ENCODE data around the gene CRYM.
"Not testable (repeated sequence)": the region's sequence is repeated elsewhere in the genome, so short reads cannot be mapped to it uniquely, and the experiment has no call there.

The CRYM gene

DNA sequence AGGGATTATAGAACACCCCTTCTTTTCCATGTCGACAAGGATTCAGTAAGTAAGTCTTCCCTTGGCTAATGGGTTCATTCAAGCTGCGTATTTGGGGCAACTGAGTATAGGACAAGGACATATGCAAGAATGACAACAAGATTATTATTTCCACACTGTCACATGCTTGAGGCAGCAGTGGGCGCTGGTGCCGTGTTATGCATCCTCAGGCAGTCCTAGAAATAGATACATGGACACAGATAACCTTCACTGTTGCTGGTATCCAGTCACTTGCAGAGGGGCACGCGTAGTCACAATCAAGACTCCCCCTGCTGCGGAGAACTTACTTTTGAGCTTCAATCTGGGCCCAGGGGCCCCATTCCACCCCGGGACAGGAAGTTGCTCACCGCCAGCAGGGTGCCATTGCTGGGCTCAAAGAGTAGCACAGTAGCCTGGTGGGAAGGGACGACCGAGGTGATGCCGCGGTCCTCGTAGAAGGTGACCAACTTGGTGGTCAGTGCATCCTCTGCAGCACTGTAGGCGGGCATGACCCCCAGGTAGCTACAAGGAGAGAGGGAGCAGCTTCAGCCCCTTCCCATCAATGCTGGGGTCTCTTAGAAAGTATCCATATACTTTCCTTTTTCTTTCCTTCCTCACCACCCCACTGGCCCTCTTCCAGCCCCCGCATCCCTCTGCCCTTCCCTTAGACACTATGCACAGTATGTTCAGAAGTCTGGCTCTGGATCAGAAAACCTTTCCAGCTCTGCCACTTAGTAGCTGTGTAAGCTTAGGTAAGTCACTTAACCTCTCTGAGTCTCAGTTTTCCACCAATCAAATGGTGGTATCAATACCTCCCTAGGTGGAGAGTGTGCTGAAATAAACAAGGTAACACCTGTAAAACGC is 804 bp downstream of the CRYM start:
- DNase-seq (ENCODE audit: low read depth) = no peak

DNA sequence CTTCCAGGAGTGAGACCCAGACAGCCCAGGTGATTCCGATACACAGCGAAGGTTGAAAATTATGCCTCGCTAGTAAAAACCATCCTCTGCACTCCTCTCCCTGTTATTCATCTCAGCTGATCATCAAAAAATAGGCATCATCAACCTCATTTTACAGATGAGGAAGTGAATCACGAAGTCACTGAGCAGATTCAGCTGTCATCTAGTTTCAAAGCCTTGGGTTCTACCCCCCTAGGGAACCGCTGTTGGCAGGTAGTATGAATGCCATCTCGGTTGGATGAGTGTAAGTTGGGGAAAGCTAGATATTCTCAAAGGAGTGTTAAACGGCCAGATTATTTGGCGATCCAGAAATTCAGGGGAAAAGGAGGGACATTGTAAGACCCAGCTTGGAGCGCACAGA is 2.0 kb downstream of the CRYM start:
- DNase-seq (ENCODE audit: low read depth) = no peak

DNA sequence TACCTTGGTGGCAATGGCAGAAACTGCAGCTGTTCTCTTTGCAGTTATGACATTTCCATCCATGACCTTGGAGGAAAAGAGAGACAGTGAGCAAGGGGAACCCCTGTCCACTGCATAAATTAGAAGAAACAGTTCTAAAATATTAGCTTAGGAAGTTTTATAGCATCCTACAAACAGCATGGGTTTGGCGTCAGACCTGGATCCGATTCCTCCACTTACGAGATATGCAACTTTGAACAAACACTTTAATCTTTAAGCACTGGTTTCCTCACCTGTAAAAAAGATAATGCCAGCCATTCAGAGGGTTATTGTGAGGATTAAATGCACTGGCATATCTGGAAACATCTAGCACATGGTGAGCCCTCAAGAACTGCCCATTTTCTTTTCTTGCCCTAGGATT is 2.6 kb downstream of the CRYM start:
- no peak for DNase-seq (ENCODE audit: low read depth)

DNA sequence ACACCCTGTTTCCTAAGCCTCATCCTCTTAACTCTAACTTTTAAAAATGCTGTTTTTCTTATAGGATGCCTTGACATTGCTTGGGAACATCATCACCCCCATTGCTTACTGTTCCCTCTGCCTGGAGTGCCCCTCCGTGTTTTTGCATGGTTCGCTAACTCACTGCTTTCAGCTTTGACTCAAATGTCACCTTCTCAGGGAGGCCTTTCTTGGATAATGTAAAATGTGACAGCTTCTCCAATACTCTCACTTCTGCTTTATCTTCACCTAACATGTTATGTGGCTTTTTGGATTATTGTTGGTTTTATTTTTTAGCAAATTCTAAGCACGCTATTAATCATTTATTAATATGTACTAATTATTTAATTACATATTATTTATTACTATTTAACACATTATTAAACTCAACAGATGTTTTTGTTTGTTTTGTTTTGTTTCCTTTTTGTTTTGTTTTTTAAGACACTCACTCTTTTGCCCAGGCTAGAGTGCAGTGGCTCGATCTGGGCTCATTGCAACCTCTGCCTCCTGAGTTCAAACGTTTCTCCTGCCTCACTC is 3.8 kb downstream of the CRYM start:
- DNase-seq (ENCODE audit: low read depth) = no peak

DNA sequence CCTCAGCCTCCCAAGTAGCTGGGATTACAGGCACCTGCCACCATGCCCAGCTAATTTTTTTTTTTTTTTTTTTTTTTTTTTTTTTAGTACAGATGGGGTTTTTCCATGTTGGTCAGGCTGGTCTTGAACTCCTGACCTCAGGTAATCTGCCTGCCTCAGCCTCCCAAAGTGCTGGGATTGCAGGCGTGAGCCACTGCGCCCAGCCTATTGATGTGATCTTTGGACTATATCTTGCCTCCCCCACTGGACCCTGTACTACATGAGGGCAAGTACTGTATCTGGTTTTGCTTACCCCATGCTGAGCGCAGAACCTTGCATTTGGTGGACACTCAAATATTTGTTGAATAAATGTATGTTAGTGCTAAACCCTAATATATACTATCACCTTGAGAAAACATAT is 5.3 kb downstream of the CRYM start:
- DNase-seq (ENCODE audit: low read depth) = not testable (repeated sequence)

- no peak for DNase-seq (ENCODE audit: low read depth)
Measured at GRCh38 chr16:21272253-21272652, 5.8 kb downstream of the CRYM start.

- no peak for DNase-seq (ENCODE audit: low read depth)
Measured at GRCh38 chr16:21268236-21268635, 9.9 kb downstream of the CRYM start.

DNA sequence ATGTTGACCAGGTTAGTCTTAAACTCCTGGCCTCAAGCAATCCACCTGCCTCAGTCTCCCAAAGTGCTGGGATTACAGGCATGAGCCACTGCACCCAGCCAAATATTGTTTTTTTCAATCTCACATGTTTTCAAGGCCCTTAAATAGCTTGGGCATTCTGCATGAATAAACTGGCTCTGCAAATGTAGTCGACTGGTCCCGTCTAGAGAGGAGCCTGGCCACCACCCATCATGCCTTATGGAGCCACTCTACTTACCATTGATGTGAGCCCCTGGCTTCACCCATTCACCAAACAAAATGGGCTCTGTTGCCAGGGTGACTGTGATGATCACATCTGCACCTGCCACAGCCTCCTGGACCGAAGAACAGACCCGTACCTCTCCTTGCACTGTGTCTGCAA is 10.8 kb downstream of the CRYM start:
- no peak for DNase-seq (ENCODE audit: low read depth)

GRCh38 chr16:21265104-21265837 is 12.8 kb downstream of the CRYM start:
- no peak for DNase-seq (ENCODE audit: low read depth)

DNA sequence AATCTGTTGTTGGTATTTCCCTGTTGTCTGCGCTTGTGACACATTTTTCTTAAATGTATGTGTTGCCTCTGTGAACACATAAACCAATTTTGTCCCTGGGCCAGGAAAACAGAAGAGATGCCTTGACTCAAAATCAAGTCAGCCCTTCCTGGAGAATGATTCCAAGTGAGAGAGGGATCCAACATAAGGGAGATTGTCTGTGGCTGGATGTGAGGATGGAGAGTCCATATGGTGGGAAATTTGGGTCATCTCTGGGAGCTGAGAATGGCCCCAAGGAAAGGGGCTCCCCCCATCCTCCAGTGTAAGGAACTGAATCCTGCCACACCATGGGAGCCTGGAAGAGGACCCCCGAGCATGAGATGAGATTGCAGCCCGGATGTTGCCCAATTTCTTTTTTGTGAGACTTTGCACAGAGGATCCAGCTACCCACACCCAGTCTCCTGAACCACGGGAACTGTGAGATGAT is 13.5 kb downstream of the CRYM start:
- DNase-seq (ENCODE audit: low read depth) = no peak

GRCh38 chr16:21263640-21264570 is 14.2 kb downstream of the CRYM start:
- DNase-seq (ENCODE audit: low read depth) = no peak

- DNase-seq (ENCODE audit: low read depth) = no peak
Measured at GRCh38 chr16:21262779-21263639, 15.1 kb downstream of the CRYM start.

GRCh38 chr16:21260870-21261791 is 17.0 kb downstream of the CRYM start:
- DNase-seq (ENCODE audit: low read depth) = peak; percentile 84

DNA sequence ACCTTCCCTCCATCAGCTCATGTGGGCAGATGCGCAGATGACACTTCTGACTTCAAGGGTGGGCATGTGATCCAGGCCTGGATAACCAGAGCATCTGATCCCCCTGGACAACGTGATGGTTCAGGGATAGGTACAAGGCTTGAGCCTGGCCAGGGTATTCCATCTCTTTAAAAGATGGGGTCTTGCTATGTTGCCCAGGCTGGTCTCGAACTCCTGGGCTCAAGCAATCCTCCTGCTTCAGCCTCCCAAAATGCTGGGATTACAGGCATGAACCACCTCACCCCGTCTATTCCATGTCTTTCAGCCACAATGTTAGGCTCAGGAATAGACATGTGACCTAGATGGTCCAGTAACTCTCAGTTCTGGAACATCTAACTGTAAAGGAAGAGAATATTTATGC is 20.8 kb downstream of the CRYM start:
- no peak for DNase-seq (ENCODE audit: low read depth)

GRCh38 chr16:21256636-21257035 is 21.5 kb downstream of the CRYM start:
- DNase-seq (ENCODE audit: low read depth) = no peak

- no peak for DNase-seq (ENCODE audit: low read depth)
Measured at GRCh38 chr16:21253470-21253869, 24.6 kb downstream of the CRYM start.

- no peak for DNase-seq (ENCODE audit: low read depth)
Measured at GRCh38 chr16:21250072-21250923, 27.8 kb downstream of the CRYM start.

- not testable (repeated sequence) for DNase-seq (ENCODE audit: low read depth)
Measured at GRCh38 chr16:21248179-21248578, 29.9 kb downstream of the CRYM start.

All from non-pigmented ciliary epithelial cell (primary cell).